NCI-H748 treated with DMSO at 0.1 percent for 48 hours (cell line): ENCODE measurements around the gene ARMC12.
"Not testable (repeated sequence)": the region's sequence is repeated elsewhere in the genome, so short reads cannot be mapped to it uniquely, and the experiment has no call there.

ENCODE experiments used
- DNase-seq: peaks from one replicate; lab custom pipeline; 2025; lab: John Stamatoyannopoulos, UW

Gene ARMC12

GRCh38 chr6:35736982-35737412 is at the start of gene ARMC12:
Gene ARMC12, plus strand, starts transcription at chr6:35737032. Its CDS starts 77 bp downstream, at chr6:35737109.
- no peak for DNase-seq

GRCh38 chr6:35687658-35688604 is 48.9 kb upstream of the ARMC12 start:
- peak; percentile 71 for DNase-seq

GRCh38 chr6:35688605-35689322 is 48.1 kb upstream of the ARMC12 start, which contains the start of gene FKBP5:
Gene FKBP5, minus strand, starts transcription at chr6:35688915. Its CDS starts 46,091 bp downstream, at chr6:35642824.
- DNase-seq, result peak; percentile 52

- not testable (repeated sequence) for DNase-seq
These were observed 46.8 kb upstream of the ARMC12 start for GRCh38 chr6:35690006-35690405.

GRCh38 chr6:35690484-35690883 is 46.3 kb upstream of the ARMC12 start:
- no peak for DNase-seq

- no peak for DNase-seq
These were observed 45.6 kb upstream of the ARMC12 start for GRCh38 chr6:35691027-35691824.

GRCh38 chr6:35694462-35694861 is 42.4 kb upstream of the ARMC12 start:
- no peak for DNase-seq

GRCh38 chr6:35698430-35698829 is 38.4 kb upstream of the ARMC12 start:
- not testable (repeated sequence) for DNase-seq

- no peak for DNase-seq
These were observed 38.0 kb upstream of the ARMC12 start for GRCh38 chr6:35698858-35699257.

GRCh38 chr6:35703554-35703953 is 33.3 kb upstream of the ARMC12 start:
- no peak for DNase-seq

- no peak for DNase-seq
These were observed 30.4 kb upstream of the ARMC12 start for GRCh38 chr6:35706468-35706867.

- no peak for DNase-seq
These were observed 29.0 kb upstream of the ARMC12 start for GRCh38 chr6:35707714-35708407.

- no peak for DNase-seq
These were observed 28.2 kb upstream of the ARMC12 start for GRCh38 chr6:35708585-35708984.

GRCh38 chr6:35710241-35710847 is 26.5 kb upstream of the ARMC12 start:
- no peak for DNase-seq

- no peak for DNase-seq
These were observed 25.1 kb upstream of the ARMC12 start for GRCh38 chr6:35711731-35712130.

- DNase-seq, result no peak
These were observed 23.6 kb upstream of the ARMC12 start for GRCh38 chr6:35713006-35713767.

- DNase-seq, result no peak
These were observed 20.0 kb upstream of the ARMC12 start for GRCh38 chr6:35716798-35717197.

GRCh38 chr6:35717449-35718374 is 19.1 kb upstream of the ARMC12 start:
- DNase-seq, result no peak

GRCh38 chr6:35718375-35718736 is 18.5 kb upstream of the ARMC12 start:
- DNase-seq, result no peak
